T-helper 1 cell treated with Interleukin-12 subunit alpha and Interleukin-12 subunit beta and Interleukin-4 antibody, amounts not matched to agents 30 μg/mL and 1 μg/mL, for 36 hours (primary cell): Measurements from ENCODE around the gene KRTAP4-7.
"Not testable (repeated sequence)": the region's sequence is repeated elsewhere in the genome, so short reads cannot be mapped to it uniquely, and the experiment has no call there.

Experiments
- H3K27ac Mint-ChIP-seq: one replicate; pipeline ENCODE4 v1.8.0; 2021; ENCODE audit warnings: mild to moderate bottlenecking, mixed read lengths
- H3K27me3 Mint-ChIP-seq: one replicate; pipeline ENCODE4 v1.8.0; 2021; ENCODE audit warnings: low read depth, mixed read lengths
- H3K36me3 Mint-ChIP-seq: one replicate; pipeline ENCODE4 v1.8.0; 2021; ENCODE audit warnings: low read depth, mixed read lengths
- H3K4me1 Mint-ChIP-seq: one replicate; pipeline ENCODE4 v1.8.0; 2021; ENCODE audit warnings: low read depth, mixed read lengths
- H3K4me3 Mint-ChIP-seq: one replicate; pipeline ENCODE4 v1.8.0; 2021; ENCODE audit warnings: mild to moderate bottlenecking, moderate library complexity, mixed read lengths
- H3K9me3 Mint-ChIP-seq: one replicate; pipeline ENCODE4 v1.8.0; 2021; ENCODE audit warnings: mixed read lengths

KRTAP4-7 gene

DNA sequence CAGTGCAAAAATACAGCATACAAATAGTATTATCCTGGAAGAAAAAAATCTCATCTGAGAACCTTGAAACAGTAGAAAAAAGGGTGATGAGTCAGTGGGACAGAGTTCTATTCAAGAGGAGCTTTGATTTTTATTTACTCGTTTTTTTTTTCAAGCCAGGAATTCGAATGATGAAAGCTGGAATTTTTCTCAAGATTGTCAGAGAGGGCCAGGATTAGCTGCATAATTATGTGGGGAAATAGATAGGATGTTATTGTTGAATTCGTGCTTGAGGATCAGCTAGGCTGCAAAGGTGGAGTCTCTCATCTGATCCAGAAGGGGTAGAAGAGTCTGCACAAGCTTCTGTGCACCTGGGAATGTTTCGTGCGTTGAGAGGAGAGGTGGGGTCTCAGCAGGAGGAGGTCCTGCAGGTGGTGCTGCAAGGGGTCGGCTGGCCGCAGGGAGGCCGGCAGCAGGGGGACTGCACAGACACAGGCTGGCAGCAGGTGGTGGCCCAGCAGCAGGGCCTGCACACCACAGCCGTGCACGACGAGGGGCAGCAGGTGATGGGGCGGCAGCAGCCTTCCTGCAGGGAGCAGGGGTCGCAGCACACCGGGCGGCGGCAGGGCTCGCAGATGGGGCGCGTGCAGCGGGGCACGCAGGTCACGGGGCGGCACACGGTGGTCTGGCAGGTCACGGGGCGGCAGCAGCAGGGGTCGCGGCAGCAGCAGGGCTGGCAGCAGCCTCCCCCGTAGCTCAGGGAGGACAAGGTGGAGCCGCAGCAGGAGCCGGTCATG, 24.5 kb upstream of the KRTAP4-7 start:
- peaks cover 32% of the 10 kb centered on the region for H3K27me3 Mint-ChIP-seq
- not testable (repeated sequence) for H3K4me3 Mint-ChIP-seq, H3K4me1 Mint-ChIP-seq, H3K27ac Mint-ChIP-seq, H3K9me3 Mint-ChIP-seq, H3K36me3 Mint-ChIP-seq

- Mint-ChIP-seq H3K4me3 (no peak within 1 kb of the TSS), H3K36me3 (no peaks in the 10 kb centered on the region), H3K27me3 (peaks cover 32% of the 10 kb centered on the region), H3K27ac (no peak within 1 kb of the TSS), H3K9me3 (peaks cover 6% of the 10 kb centered on the region), H3K4me1 (no peaks in the 10 kb centered on the region)
These were observed 23.8 kb upstream of the KRTAP4-7 start, which contains the start of gene KRTAP2-3 for GRCh38 chr17:41060052-41060604. TSS of gene KRTAP2-3 (minus strand) at chr17:41060114. CDS start at chr17:41060050, 64 bp downstream.

- Mint-ChIP-seq H3K27ac (no peak overlapping the region), H3K4me3 (no peak overlapping the region), H3K4me1 (no peaks in the 10 kb centered on the region), H3K27me3 (peaks cover 32% of the 10 kb centered on the region), H3K9me3 (peaks cover 6% of the 10 kb centered on the region), H3K36me3 (no peaks in the 10 kb centered on the region)
These were observed 22.0 kb upstream of the KRTAP4-7 start for GRCh38 chr17:41061964-41062363.

GRCh38 chr17:41063449-41063848, 20.5 kb upstream of the KRTAP4-7 start:
- H3K4me3 Mint-ChIP-seq = no peak overlapping the region
- no peaks in the 10 kb centered on the region for H3K9me3 Mint-ChIP-seq
- no peak overlapping the region for H3K27ac Mint-ChIP-seq
- no peaks in the 10 kb centered on the region for H3K36me3 Mint-ChIP-seq
- H3K27me3 Mint-ChIP-seq = peaks cover 30% of the 10 kb centered on the region
- H3K4me1 Mint-ChIP-seq = no peaks in the 10 kb centered on the region

- peaks cover 22% of the 10 kb centered on the region for H3K27me3 Mint-ChIP-seq
- no peak overlapping the region for H3K27ac Mint-ChIP-seq
- no peaks in the 10 kb centered on the region for H3K4me1 Mint-ChIP-seq
- no peaks in the 10 kb centered on the region for H3K9me3 Mint-ChIP-seq
- no peaks in the 10 kb centered on the region for H3K36me3 Mint-ChIP-seq
- H3K4me3 Mint-ChIP-seq = no peak overlapping the region
These were observed 19.6 kb upstream of the KRTAP4-7 start for GRCh38 chr17:41064301-41064700.

DNA sequence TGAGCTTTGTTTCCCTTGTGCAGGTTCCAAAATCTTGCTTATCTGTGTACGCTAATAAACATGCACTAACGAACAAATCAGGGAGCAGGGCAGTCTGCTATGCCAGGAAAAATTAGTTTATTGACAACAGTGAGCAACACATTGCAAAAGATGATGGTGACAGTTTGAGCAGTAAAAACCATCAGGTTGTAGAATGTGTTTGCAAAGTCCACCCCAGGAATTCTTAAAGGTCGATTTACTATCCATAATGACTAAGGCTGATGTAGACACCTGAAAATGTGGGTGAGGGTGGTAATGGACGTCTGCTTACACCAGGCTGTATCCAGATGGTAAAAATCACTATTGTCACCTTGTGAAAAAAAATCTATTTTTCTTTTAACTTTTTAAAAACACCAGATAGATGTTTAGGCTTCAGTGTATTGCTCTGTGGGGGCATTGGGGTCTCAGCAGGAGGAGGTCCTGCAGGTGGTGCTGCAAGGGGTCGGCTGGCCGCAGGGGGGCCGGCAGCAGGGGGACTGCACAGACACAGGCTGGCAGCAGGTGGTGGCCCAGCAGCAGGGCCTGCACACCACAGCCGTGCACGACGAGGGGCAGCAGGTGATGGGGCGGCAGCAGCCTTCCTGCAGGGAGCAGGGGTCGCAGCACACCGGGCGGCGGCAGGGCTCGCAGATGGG, 18.8 kb upstream of the KRTAP4-7 start:
- not testable (repeated sequence) for H3K4me3 Mint-ChIP-seq, H3K4me1 Mint-ChIP-seq, H3K9me3 Mint-ChIP-seq, H3K36me3 Mint-ChIP-seq, H3K27ac Mint-ChIP-seq
- H3K27me3 Mint-ChIP-seq = peaks cover 18% of the 10 kb centered on the region

DNA sequence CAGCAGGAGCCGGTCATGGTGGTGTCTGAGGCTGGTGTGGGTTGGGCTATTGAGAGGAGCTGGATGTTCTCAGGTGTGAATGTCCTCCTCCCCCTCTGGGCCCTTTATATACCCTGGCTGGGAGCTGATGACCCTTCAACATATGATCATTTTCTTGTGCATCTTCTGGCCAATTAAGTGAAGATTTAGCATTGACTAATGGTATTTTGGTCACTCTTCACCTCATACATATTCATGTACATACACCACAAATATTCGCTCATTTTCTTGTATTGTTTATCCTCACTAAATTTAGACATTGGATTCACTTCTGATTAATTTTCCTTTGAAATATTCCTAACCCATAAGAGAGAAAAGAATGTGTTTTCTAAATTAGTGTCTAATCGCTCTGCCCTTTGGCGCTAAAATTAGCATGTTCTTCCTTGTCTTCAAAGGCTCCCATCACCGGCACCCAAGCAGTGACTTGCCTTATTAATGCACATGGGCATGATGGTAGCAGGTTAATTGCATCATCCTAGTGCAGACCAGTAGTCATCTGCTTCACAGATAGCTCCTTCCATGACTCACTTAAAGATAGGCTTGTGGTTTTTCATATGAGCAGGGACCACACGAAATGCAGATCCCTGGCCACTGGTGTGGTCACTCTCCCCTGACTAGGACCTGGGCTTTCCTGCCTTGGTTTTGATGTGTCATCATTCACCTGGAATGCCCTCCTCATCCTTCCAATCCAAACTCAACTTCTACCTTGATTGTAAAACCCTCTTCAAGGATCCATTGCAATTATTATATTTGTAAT, 17.9 kb upstream of the KRTAP4-7 start, which contains the start of gene KRTAP2-4:
Gene KRTAP2-4 (minus strand): TSS at position 51 of the 796 bp plus-strand sequence. CDS start 34 bp downstream, at position 17.
- Mint-ChIP-seq H3K27me3 (peaks cover 10% of the 10 kb centered on the region), H3K27ac (no peak within 1 kb of the TSS), H3K4me3 (no peak within 1 kb of the TSS), H3K4me1 (no peaks in the 10 kb centered on the region), H3K9me3 (no peaks in the 10 kb centered on the region), H3K36me3 (no peaks in the 10 kb centered on the region)

DNA sequence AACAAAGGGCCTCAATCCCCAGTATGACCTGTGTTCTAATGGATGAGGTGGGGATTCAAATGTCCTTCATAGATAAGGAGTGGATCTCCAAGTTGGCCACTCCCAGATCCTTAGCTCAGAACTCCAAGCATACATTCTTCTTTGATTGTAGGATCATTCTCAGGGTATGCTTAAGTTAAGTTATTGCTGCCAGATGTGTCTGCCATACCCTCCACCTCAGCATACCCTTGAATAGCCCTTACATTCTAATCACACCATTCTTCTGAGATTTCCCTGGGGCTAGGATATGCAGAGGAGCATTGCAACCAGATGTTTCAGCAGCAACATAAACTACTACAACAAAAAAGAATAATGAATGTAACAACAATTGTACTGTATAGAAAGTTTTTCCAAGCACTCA, 16.7 kb upstream of the KRTAP4-7 start:
- Mint-ChIP-seq H3K9me3 (no peaks in the 10 kb centered on the region), H3K4me1 (no peaks in the 10 kb centered on the region), H3K27me3 (no peaks in the 10 kb centered on the region), H3K36me3 (no peaks in the 10 kb centered on the region), H3K27ac (no peak overlapping the region), H3K4me3 (no peak overlapping the region)

- H3K36me3 Mint-ChIP-seq = no peaks in the 10 kb centered on the region
- H3K27ac Mint-ChIP-seq = no peak overlapping the region
- no peaks in the 10 kb centered on the region for H3K4me1 Mint-ChIP-seq
- no peaks in the 10 kb centered on the region for H3K27me3 Mint-ChIP-seq
- H3K4me3 Mint-ChIP-seq = no peak overlapping the region
- H3K9me3 Mint-ChIP-seq = no peaks in the 10 kb centered on the region
These were observed 14.9 kb upstream of the KRTAP4-7 start for GRCh38 chr17:41069031-41069430.

GRCh38 chr17:41071606-41072360, 12.2 kb upstream of the KRTAP4-7 start:
- no peaks in the 10 kb centered on the region for H3K36me3 Mint-ChIP-seq
- no peak overlapping the region for H3K27ac Mint-ChIP-seq
- H3K9me3 Mint-ChIP-seq = no peaks in the 10 kb centered on the region
- no peaks in the 10 kb centered on the region for H3K4me1 Mint-ChIP-seq
- no peak overlapping the region for H3K4me3 Mint-ChIP-seq
- peaks cover 9% of the 10 kb centered on the region for H3K27me3 Mint-ChIP-seq

DNA sequence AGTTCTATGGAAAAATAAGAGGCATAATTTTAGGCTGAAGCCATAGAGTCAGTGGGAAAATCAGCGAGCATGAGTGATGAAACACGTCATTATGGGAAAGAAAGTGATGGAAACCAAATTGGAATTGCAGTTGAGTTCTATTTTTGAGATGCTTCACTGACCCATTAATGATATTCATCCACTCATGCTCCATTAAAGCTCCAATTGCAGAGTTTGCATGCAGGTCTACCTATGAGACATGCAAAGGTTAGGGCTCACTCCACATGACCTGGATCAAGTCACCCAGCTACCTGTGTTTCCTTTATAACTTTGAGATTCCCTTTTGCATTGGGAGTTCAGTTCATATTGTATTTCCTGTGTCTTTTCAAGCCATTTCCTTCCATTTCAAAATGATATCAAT, 10.3 kb upstream of the KRTAP4-7 start:
- peaks cover 11% of the 10 kb centered on the region for H3K27me3 Mint-ChIP-seq
- H3K4me1 Mint-ChIP-seq = no peaks in the 10 kb centered on the region
- no peaks in the 10 kb centered on the region for H3K9me3 Mint-ChIP-seq
- no peaks in the 10 kb centered on the region for H3K36me3 Mint-ChIP-seq
- H3K4me3 Mint-ChIP-seq = no peak overlapping the region
- H3K27ac Mint-ChIP-seq = no peak overlapping the region

DNA sequence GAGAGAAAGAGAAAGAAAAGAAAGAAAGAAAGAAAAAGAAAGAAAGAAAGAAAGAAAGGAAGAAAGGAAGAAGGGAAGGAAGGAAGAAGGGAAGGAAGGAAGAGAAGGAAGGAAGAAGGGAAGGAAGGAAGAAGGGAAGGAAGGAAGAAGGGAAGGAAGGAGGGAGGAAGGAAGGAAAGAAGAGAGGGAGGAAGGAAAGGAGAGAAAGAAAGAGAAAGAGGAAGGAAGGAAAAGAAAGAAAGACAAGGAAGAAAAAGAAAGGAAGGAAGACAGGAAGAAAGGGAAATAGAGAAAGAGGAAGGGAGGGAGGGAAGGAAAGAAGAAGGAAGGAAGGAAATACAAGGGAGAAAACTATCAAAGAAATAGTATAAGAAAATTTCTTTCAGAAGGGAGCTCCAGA, 7.2 kb upstream of the KRTAP4-7 start:
- no peak overlapping the region for H3K4me3 Mint-ChIP-seq
- no peak overlapping the region for H3K27ac Mint-ChIP-seq
- no peaks in the 10 kb centered on the region for H3K4me1 Mint-ChIP-seq
- peaks cover 14% of the 10 kb centered on the region for H3K27me3 Mint-ChIP-seq
- H3K36me3 Mint-ChIP-seq = no peaks in the 10 kb centered on the region
- H3K9me3 Mint-ChIP-seq = no peaks in the 10 kb centered on the region

DNA sequence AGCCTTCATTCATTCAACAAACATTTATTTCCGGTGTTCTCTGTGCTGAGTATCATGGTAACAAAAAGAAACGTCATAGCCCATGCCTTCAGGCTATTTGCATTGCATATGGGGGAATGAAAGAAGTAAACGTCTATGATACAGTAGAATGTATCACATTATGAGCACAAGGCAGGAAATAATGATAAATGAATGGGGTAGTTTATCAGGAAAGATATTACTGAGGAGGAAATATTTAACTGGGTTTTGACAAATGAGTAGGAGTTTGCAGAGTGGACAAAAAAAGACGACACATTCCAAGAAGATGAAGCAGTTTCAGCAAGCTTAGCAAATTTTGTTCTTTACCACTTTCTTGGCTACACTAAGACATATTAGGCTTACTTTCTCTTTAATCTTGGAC, 1.3 kb upstream of the KRTAP4-7 start:
- no peaks in the 10 kb centered on the region for H3K4me1 Mint-ChIP-seq
- H3K27ac Mint-ChIP-seq = no peak overlapping the region
- no peaks in the 10 kb centered on the region for H3K9me3 Mint-ChIP-seq
- no peaks in the 10 kb centered on the region for H3K36me3 Mint-ChIP-seq
- H3K4me3 Mint-ChIP-seq = no peak overlapping the region
- H3K27me3 Mint-ChIP-seq = peaks cover 10% of the 10 kb centered on the region

DNA sequence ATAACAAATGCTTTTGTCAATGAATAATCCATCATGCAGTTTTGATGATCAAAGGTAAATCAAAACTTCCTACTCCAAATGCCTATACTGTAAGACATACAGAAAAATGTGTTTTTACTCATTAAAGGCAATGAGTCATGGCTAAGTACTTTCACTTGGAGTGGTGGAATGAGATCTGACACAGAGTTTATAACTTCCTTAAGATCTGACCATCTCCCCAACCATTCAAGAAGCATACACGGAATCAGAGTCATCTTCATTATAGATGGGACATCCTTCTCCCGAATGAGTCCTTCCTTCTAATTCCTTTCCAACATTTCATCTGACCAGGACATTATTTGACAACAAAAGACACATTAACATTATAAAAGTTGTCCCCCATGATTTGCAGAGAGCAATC, 523 bp upstream of the KRTAP4-7 start:
- H3K27me3 Mint-ChIP-seq, H3K4me1 Mint-ChIP-seq: not testable (repeated sequence)

More for the DNA sequence above, 523 bp upstream of the KRTAP4-7 start:
- not testable (repeated sequence) for H3K4me3 Mint-ChIP-seq, H3K9me3 Mint-ChIP-seq, H3K27ac Mint-ChIP-seq, H3K36me3 Mint-ChIP-seq
